ENCODE data around the gene CTSO. TPM values are rescaled to one million over a fixed set of nuclear protein-coding genes. Genes with fewer than 3 reads are reported as not detected.

Gene CTSO
- total RNA-seq, 1 donor from 2014 or later, result 7.2 TPM

GRCh38 chr4:155948541-155948940, 5.1 kb downstream of the CTSO start:
- no peak for DNase-seq (ENCODE audit: low spot score)
- Mint-ChIP-seq H3K4me1 (ENCODE audit: low read depth) (peaks cover 22% of the 10 kb centered on the region), H3K4me3 (ENCODE audit: unreplicated experiment) (no peak overlapping the region), H3K27me3 (ENCODE audit: low read depth) (no peaks in the 10 kb centered on the region), H3K9me3 (ENCODE audit: low read depth) (no peaks in the 10 kb centered on the region), H3K36me3 (ENCODE audit: low read depth) (no peaks in the 10 kb centered on the region), H3K27ac (ENCODE audit: unreplicated experiment) (no peak overlapping the region)
- no peak for TF ChIP-seq CTCF (IDR thresholded peaks at IDR 0.05)

DNA sequence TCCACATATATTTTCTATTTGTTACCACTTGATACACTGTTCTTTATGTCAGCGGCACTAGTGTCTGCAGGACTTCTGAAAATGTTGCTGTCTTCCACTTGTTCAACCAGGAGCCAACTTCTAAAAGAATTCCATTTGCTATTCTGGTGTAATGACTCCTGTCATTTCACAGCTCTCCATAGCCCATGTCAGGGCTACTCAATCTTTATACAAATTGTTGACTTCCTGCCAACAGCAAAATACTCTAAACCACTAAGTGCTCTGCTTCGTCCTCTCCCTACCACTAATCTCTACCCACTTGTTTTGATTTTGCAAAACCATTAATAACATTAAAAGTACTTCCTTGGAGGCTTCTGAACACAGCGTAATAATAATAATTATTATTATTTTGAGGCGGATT, 7.2 kb downstream of the CTSO start:
- no peak overlapping the region for H3K4me3 Mint-ChIP-seq (ENCODE audit: unreplicated experiment)
- no peaks in the 10 kb centered on the region for H3K36me3 Mint-ChIP-seq (ENCODE audit: low read depth)
- H3K27ac Mint-ChIP-seq (ENCODE audit: unreplicated experiment), result no peak overlapping the region
- DNase-seq (ENCODE audit: low spot score), result no peak
- H3K9me3 Mint-ChIP-seq (ENCODE audit: low read depth), result no peaks in the 10 kb centered on the region
- no peaks in the 10 kb centered on the region for H3K27me3 Mint-ChIP-seq (ENCODE audit: low read depth)
- H3K4me1 Mint-ChIP-seq (ENCODE audit: low read depth), result peaks cover 8% of the 10 kb centered on the region
- no peak for TF ChIP-seq CTCF (IDR thresholded peaks at IDR 0.05)

DNA sequence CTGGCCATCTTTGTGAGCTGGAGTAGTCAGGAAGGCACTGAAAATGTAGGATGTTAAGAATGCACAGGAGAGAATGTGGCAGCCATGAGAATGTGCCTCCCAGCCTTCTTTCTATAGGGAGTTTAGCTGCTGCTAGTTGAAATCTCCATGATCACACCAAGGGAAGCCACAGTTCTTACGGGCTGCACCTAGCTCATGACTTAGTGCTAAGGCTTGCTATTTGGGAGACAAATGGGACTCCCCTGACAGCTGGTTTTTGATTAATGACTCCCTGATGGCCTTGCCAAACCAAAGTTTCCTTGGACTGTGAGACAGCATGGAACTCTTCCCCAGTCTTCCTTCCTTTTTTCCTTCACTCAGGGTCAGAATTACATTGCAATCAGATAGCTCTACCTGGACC, 9.2 kb downstream of the CTSO start:
- TF ChIP-seq CTCF (IDR thresholded peaks at IDR 0.05), result no peak
- H3K36me3 Mint-ChIP-seq (ENCODE audit: low read depth), result no peaks in the 10 kb centered on the region
- no peak for DNase-seq (ENCODE audit: low spot score)

GRCh38 chr4:155943605-155944291, 9.9 kb downstream of the CTSO start:
- no peaks in the 10 kb centered on the region for H3K36me3 Mint-ChIP-seq (ENCODE audit: low read depth)
- no peak overlapping the region for H3K4me3 Mint-ChIP-seq (ENCODE audit: unreplicated experiment)
- no peak for DNase-seq (ENCODE audit: low spot score)
- H3K27me3 Mint-ChIP-seq (ENCODE audit: low read depth), result no peaks in the 10 kb centered on the region
- peaks cover 8% of the 10 kb centered on the region for H3K4me1 Mint-ChIP-seq (ENCODE audit: low read depth)
- no peak overlapping the region for H3K27ac Mint-ChIP-seq (ENCODE audit: unreplicated experiment)
- H3K9me3 Mint-ChIP-seq (ENCODE audit: low read depth), result no peaks in the 10 kb centered on the region
- no peak for TF ChIP-seq CTCF (IDR thresholded peaks at IDR 0.05)

More for the DNA sequence above, 9.2 kb downstream of the CTSO start:
- Mint-ChIP-seq H3K27me3 (ENCODE audit: low read depth) (no peaks in the 10 kb centered on the region), H3K4me3 (ENCODE audit: unreplicated experiment) (no peak overlapping the region), H3K9me3 (ENCODE audit: low read depth) (no peaks in the 10 kb centered on the region), H3K27ac (ENCODE audit: unreplicated experiment) (no peak overlapping the region), H3K4me1 (ENCODE audit: low read depth) (peaks cover 8% of the 10 kb centered on the region)

- Mint-ChIP-seq H3K27ac (ENCODE audit: unreplicated experiment) (no peak overlapping the region), H3K27me3 (ENCODE audit: low read depth) (no peaks in the 10 kb centered on the region)
Observed at GRCh38 chr4:155941820-155942219, 11.8 kb downstream of the CTSO start.

More at GRCh38 chr4:155941820-155942219, 11.8 kb downstream of the CTSO start:
- no peak for DNase-seq (ENCODE audit: low spot score)
- Mint-ChIP-seq H3K36me3 (ENCODE audit: low read depth) (no peaks in the 10 kb centered on the region), H3K4me3 (ENCODE audit: unreplicated experiment) (no peak overlapping the region), H3K4me1 (ENCODE audit: low read depth) (peaks cover 8% of the 10 kb centered on the region), H3K9me3 (ENCODE audit: low read depth) (no peaks in the 10 kb centered on the region)
- TF ChIP-seq CTCF (IDR thresholded peaks at IDR 0.05), result no peak
